NCI-H146 treated with DMSO at 0.1 percent for 48 hours (cell line): Measurements from ENCODE around the gene DCLK3.
A peak's percentile ranks its signal among the peaks of the same experiment; 100 is the strongest.

Source experiments
- DNase-seq: peaks from one replicate; lab custom pipeline; 2025; ENCODE audit not compliant: unreplicated experiment; lab: John Stamatoyannopoulos, UW

DCLK3 gene

GRCh38 chr3:36763850-36764703 lies at the start of gene DCLK3:
Gene DCLK3 (minus strand): TSS chr3:36764553. CDS start chr3:36764263, 290 bp downstream.
- no peak for DNase-seq

- DNase-seq = no peak
Observed at GRCh38 chr3:36813305-36813704, 49.0 kb upstream of the DCLK3 start.

GRCh38 chr3:36812240-36812639 lies 47.9 kb upstream of the DCLK3 start:
- DNase-seq = no peak

- DNase-seq = no peak
Observed at GRCh38 chr3:36811768-36812167, 47.4 kb upstream of the DCLK3 start.

- DNase-seq = peak; percentile 7
Observed at GRCh38 chr3:36804295-36805055, 40.1 kb upstream of the DCLK3 start.

GRCh38 chr3:36803091-36803791 lies 38.9 kb upstream of the DCLK3 start:
- no peak for DNase-seq

- no peak for DNase-seq
Observed at GRCh38 chr3:36800533-36801116, 36.3 kb upstream of the DCLK3 start.

- no peak for DNase-seq
Observed at GRCh38 chr3:36796881-36797280, 32.5 kb upstream of the DCLK3 start.

- no peak for DNase-seq
Observed at GRCh38 chr3:36796161-36796560, 31.8 kb upstream of the DCLK3 start.

- no peak for DNase-seq
Observed at GRCh38 chr3:36795622-36796021, 31.3 kb upstream of the DCLK3 start.

- no peak for DNase-seq
Observed at GRCh38 chr3:36792342-36792741, 28.0 kb upstream of the DCLK3 start.

GRCh38 chr3:36790765-36791164 lies 26.4 kb upstream of the DCLK3 start:
- no peak for DNase-seq

GRCh38 chr3:36786921-36787890 lies 22.9 kb upstream of the DCLK3 start:
- no peak for DNase-seq

GRCh38 chr3:36784138-36784635 lies 19.8 kb upstream of the DCLK3 start:
- DNase-seq = no peak

- no peak for DNase-seq
Observed at GRCh38 chr3:36777424-36778218, 13.3 kb upstream of the DCLK3 start.

- no peak for DNase-seq
Observed at GRCh38 chr3:36776436-36776835, 12.1 kb upstream of the DCLK3 start.

GRCh38 chr3:36774052-36774451 lies 9.7 kb upstream of the DCLK3 start:
- no peak for DNase-seq

- no peak for DNase-seq
Observed at GRCh38 chr3:36771931-36772330, 7.6 kb upstream of the DCLK3 start.

- no peak for DNase-seq
Observed at GRCh38 chr3:36769926-36770325, 5.6 kb upstream of the DCLK3 start.
